Forelimb muscle (tissue), 1 donor: ENCODE results near the gene HSF5. TPM values are rescaled to one million over a fixed set of nuclear protein-coding genes. Genes with fewer than 3 reads are reported as not detected.
"Not testable (repeated sequence)": the region's sequence is repeated elsewhere in the genome, so short reads cannot be mapped to it uniquely, and the experiment has no call there.

ENCODE experiments used
- DNase-seq: peaks from one replicate; pipeline ENCODE4 v3.0.0-alpha.2; 2013; ENCODE audit warnings: low read depth
- polyA plus RNA-seq: library from polyadenylated mRNA; unstranded; fragments of 120-200 nt; gene quantifications from one replicate; pipeline ENCODE4 v1.2.1, GENCODE V29; 2013; ENCODE audit not compliant: insufficient read length

The HSF5 gene
- polyA plus RNA-seq, 1 donor: 0.04 TPM

- no peak for DNase-seq
These were observed 74.5 kb downstream of the HSF5 start for GRCh38 chr17:58413684-58414083.

GRCh38 chr17:58412961-58413586, 75.1 kb downstream of the HSF5 start:
- no peak for DNase-seq

- no peak for DNase-seq
These were observed 76.0 kb downstream of the HSF5 start for GRCh38 chr17:58412064-58412703.

GRCh38 chr17:58411408-58411894, 76.8 kb downstream of the HSF5 start:
- no peak for DNase-seq

GRCh38 chr17:58410714-58411407, 77.3 kb downstream of the HSF5 start:
- no peak for DNase-seq

- DNase-seq: no peak
These were observed 78.8 kb downstream of the HSF5 start for GRCh38 chr17:58409432-58409831.

- no peak for DNase-seq
These were observed 84.9 kb downstream of the HSF5 start for GRCh38 chr17:58403311-58403710.

GRCh38 chr17:58402679-58403078, 85.5 kb downstream of the HSF5 start:
- DNase-seq: no peak

- no peak for DNase-seq
These were observed 86.2 kb downstream of the HSF5 start for GRCh38 chr17:58402047-58402446.

- no peak for DNase-seq
These were observed 86.9 kb downstream of the HSF5 start for GRCh38 chr17:58401287-58401686.

GRCh38 chr17:58400826-58401225, 87.4 kb downstream of the HSF5 start:
- no peak for DNase-seq

- DNase-seq: no peak
These were observed 88.2 kb downstream of the HSF5 start for GRCh38 chr17:58399974-58400373.

- DNase-seq: no peak
These were observed 89.5 kb downstream of the HSF5 start for GRCh38 chr17:58398574-58399266.

GRCh38 chr17:58397421-58397820, 90.8 kb downstream of the HSF5 start:
- not testable (repeated sequence) for DNase-seq

- no peak for DNase-seq
These were observed 92.0 kb downstream of the HSF5 start for GRCh38 chr17:58396173-58396572.

- no peak for DNase-seq
These were observed 93.5 kb downstream of the HSF5 start for GRCh38 chr17:58394534-58395223.

- DNase-seq: no peak
These were observed 96.8 kb downstream of the HSF5 start for GRCh38 chr17:58391302-58391984.

GRCh38 chr17:58390884-58391283, 97.3 kb downstream of the HSF5 start:
- no peak for DNase-seq

- DNase-seq: no peak
These were observed 99.7 kb downstream of the HSF5 start for GRCh38 chr17:58388302-58389190.

GRCh38 chr17:58387834-58388233, 100.4 kb downstream of the HSF5 start:
- DNase-seq: no peak
